GM19239 (cell line): ENCODE measurements around the gene SPATA13.
"Not testable (repeated sequence)": the region's sequence is repeated elsewhere in the genome, so short reads cannot be mapped to it uniquely, and the experiment has no call there.

Experiments
- DNase-seq: peaks from one replicate; pipeline ENCODE4 v3.0.0; 2011; ENCODE audit warnings: low spot score; ENCODE audit not compliant: insufficient read length
- FAIRE-seq: peaks from 2 replicates; lab custom pipeline; 2011; peaks lifted over from hg19 to GRCh38; lab: Jason Lieb, UNC

The SPATA13 gene

DNA sequence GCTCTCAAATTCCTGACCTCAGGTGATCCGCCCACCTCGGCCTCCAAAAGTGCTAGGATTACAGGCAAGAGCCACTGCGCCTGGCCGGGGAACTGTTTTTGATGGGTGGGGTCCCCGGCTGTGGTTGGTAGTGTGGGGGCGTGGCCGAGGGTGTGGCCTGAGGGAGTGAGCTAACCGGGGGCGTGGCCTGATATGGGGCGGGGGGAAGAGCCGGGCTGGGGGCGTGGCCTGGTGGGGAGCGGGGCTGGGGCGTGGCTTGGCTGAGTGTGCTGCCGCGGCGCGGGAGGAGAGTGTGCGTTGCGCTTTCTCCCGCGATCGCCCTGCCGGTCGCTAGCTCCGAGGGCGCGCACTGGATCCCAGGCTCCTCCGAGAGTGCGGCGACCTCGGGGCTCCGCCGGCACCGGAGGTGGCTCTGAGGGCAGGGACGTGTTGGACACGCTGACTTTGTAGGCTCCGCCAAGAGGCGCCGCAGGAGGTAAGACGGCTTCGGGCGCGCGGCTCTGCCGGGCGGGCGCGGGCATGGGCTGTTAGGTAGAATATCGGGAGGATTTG lies at the start of gene SPATA13:
Gene SPATA13, plus strand, starts transcription at position 263 of the 552 bp plus-strand sequence. CDS start 62,210 bp downstream, outside the sequence.
- peak; percentile 97 for DNase-seq
- peak; percentile 90 for FAIRE-seq

DNA sequence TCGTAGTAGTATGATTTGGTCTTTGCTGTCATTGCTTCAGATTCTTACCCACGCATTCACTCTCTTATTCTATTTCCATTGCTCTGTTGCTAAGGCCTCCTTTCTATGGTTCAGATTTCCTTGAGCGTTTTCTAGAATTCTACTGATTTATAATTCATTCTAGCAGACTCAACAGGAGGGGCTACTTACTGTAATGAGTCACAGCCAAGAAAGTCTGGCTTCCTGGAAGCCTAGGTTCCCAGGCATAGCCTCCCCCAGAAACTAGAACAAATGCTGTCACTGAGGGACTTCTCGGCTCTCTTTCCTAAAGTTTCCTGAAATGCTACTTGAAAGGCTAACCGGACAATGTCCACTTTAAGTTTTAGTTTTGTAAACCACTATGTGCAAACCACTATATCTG lies 47.7 kb upstream of the SPATA13 start:
- DNase-seq, result no peak
- no peak for FAIRE-seq

DNA sequence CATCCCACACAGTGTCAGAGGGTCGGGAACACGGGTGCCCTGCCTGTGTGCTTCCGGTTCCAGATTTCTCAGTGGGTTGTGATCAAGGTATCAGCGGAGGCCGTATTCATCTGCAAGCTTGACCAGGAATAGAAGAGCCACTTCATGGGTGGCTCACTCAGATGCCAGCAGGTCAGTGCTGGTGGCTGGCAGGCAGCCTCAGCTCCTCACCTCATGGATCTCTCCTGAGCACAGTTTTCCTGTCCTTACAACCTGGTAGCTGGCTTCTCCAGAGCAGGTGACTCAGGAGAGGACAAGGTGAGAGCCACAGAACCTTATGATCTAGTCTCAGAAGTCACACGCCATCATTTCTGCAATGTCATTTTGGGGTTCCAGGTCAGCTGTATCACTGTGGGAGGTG lies 44.8 kb upstream of the SPATA13 start:
- no peak for DNase-seq
- FAIRE-seq, result no peak

DNA sequence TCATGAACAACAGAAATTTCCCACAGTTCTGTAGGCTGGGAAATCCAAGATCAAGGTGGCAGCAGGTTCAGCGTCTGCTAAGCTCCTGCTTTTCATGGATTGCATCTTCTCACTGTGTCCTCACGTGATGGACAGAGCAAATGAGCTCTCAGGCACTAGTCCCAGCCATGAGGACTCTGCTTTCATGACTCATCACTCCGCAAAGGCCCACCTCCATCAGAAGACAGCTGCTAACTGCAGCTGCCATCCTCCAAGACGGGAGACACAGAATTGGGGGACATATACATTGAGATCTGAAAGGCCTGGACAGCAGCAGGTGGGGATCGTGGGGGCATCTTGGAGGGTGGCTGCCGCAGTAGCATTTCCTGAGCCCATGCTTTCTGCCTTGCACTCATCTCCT lies 44.4 kb upstream of the SPATA13 start:
- FAIRE-seq, result no peak

DNA sequence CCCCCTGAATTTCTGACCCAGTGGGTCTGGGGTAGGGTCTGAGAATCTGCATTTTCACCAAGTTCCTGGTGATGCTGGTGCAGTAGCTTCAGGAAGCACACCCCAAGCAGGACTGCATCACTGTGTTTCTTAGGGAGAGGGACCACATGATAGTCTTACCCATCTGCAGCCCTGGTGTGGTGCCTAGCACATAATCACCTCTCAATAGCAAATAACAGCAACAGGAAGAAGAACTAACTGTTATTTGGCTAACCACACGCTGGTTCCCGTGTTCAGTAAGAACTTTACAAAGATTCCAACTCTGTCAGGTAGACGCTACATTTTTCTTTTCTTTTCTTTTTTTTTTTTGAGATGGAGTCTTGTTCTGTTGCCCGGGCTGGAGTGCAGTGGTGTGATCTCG lies 41.9 kb upstream of the SPATA13 start:
- FAIRE-seq (no peak), DNase-seq (no peak)

More for the DNA sequence above, 44.4 kb upstream of the SPATA13 start:
- no peak for DNase-seq

DNA sequence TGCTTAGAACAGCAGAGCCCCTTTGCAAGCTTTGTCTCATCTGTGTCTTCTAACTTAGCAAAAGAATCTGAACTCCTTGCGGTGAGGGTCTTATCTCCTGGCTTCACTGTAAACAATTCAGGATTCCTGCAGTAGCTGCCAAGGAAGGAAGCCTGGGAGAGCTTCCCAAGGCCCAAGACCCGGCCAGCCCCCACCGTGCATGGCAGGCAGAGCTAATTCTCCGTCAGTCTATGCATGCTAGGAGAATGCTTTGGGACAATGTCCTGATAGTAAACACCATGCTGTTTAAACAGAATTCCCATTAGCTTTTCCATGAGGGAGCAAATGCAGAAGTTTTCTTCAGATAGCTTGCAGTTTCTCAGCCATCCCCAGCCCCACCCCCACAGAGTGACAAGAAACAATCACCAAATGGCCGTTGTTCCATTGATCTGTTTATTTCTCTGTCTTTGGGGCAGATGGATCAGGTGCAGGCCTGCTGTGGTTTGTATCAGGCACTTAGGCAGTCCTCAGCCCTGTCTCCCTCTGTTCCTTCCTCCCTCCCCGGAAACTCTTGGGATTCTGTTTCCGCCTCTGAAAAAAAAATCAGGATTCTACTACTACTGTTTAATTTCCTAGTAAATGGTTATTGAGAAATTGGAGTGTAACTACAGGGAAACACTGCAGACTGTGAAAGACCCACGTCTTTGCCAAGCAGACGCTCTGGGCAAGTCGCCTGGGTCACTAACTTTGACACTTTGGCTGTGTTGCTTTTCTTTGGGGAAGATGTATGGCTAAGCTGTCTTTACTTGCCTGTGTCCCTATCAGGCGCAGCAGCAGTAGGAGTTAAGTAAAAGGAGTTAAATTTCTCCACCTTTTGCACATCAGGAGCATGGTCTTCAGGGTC lies 40.7 kb upstream of the SPATA13 start:
- DNase-seq, result no peak
- no peak for FAIRE-seq

DNA sequence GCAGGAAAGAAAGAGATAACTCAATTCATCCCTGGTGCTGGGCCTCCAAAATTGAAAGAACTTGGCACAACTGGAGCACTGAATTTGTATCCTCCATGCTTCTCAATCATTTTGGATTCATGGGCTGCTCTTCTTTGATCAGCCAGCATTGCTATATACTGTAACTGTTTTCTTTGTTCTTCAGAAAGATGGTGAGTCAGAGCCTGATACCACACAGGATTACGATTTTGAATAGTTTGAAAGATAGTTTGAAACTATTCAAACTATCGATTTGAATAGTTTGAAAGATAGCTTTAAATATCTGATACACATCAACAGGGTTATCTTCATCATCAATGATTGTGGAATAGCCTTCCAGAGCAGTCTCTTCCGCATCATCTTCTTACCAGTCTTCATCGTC lies 38.5 kb upstream of the SPATA13 start:
- not testable (repeated sequence) for DNase-seq, FAIRE-seq

DNA sequence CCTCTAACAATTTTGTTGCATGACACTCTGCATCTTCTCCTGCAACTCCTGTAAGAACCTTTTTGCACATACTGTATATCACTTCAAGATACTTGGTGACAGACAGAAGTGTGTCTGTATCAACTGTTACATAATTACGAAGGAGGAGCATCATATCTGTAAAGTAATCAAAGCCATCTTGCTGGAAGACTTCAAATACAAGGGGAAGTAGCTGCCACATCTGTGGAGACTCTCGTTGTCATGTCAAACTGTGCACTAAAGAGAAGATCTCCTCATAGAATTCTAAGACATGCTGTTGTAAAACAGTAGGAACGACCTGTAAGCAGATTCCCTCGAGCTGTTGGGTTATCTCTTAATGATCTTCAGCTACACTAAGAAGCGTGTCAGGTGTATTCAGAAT lies 38.0 kb upstream of the SPATA13 start:
- no peak for DNase-seq
- FAIRE-seq, result no peak

DNA sequence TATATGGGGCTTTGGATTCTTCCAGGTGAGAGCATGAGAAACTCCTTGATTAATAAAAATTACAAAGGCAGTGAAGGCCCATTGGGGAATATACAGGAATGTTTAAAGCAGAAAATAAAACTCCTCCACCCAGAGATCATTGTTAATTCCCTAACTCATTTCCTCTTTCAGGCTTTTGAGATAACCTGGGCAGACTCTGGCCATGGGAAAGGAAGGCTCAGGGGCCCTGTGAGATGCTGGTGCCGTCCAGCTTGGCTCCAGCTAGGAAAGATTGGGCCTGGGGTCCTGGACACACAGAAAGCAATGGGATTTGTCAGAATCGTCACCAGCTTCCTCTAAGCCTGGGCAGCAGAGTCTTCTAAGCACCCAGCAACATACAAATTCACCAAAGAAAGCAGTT lies 36.8 kb upstream of the SPATA13 start:
- FAIRE-seq (no peak), DNase-seq (no peak)

DNA sequence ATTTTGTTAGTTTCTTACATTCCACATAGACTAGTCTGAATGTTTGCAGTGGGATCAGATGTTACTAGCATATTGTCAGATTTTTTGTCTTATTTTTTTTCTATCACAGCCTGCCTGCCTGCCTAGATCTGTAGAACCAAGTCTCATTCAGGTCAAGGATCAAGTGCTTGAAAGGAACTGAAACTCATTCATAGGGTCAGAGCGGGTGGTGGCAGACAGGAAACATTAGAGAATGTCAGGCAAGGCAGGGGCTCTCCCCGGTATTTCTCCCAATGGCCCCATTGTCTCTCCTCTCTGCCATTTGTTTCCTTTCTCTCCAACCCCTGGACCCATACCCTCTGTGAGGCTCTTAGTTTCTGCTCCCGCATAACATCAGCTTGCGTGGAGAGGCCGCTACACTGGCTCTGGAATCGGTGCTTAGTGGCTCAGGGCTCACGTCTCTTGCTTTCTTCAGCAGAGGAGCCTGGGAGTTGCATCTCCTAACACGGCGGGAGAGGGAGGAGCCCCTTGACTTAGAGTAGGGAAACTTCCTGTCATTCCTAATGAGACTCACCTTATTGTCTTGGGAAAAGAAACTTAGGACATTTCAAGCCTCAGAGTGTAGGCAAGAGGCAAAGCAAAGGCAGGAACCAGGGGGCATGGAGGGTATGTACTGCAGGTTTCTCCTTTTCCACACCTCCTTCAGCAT lies 35.6 kb upstream of the SPATA13 start:
- DNase-seq (peak; percentile 55), FAIRE-seq (peak; percentile 99)

DNA sequence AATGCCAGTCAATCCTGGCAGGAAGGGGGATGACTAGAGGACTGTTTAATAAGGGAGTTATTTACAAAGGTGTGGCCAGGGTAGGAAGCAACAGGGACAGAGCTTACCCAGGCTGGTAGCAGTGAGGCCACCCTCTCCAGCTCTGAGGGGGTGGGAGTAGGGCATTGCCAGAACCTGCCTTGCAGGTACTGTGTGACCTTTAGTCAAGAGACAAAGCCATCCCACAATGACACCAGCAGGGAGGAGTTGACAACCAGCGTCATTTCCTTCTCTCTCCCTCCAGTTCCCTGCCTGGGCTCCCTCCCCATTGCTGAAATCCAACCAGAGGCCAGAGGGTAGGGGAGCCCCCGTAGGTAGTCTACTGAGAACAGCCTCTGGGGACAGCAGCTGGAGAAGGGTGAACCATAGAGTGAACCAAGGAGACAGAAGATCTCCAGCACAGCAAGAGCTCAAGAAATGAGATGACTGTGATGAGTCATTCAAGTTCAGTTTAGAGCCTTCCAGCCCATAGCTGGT lies 33.3 kb upstream of the SPATA13 start:
- no peak for DNase-seq
- peak; percentile 88 for FAIRE-seq

DNA sequence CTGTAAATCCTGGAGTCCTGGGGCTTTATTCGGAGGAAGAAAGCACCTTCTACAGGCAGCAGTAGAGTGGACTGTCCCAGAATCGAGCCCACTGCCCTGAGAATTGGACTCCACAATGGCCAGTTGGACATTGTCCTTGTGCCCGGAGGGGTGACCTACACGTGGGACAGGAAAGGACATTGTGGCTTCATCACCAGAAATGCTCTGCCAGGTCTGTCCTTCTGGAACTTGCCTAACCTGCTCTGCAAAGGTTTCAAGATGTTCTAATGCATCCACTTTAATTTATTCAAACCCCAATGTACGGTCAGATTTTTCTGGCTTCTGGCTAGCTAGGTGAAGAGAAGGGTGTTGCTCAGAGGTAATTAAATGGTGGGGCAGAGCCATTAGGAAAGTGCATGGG lies 32.4 kb upstream of the SPATA13 start:
- DNase-seq (no peak), FAIRE-seq (no peak)

DNA sequence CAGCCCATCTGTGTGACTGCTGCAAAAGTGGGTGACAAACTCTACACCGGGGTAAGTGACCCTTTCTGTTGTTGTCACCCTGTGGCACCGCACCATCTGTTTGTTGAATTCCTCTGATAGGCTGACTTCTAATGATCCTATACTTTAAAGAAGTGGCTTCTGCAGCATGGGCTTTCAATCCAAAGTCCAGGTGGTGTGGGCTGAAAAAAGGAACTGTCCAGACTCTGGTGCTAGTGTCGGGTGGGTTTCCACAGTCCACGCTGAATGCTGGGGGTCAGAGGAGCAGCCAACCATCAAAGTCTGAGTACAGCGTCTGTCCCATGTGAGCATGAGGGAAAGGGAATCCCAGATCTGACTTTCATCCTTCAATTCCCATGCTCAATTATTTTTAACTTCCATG lies 31.6 kb upstream of the SPATA13 start:
- DNase-seq (no peak), FAIRE-seq (no peak)

DNA sequence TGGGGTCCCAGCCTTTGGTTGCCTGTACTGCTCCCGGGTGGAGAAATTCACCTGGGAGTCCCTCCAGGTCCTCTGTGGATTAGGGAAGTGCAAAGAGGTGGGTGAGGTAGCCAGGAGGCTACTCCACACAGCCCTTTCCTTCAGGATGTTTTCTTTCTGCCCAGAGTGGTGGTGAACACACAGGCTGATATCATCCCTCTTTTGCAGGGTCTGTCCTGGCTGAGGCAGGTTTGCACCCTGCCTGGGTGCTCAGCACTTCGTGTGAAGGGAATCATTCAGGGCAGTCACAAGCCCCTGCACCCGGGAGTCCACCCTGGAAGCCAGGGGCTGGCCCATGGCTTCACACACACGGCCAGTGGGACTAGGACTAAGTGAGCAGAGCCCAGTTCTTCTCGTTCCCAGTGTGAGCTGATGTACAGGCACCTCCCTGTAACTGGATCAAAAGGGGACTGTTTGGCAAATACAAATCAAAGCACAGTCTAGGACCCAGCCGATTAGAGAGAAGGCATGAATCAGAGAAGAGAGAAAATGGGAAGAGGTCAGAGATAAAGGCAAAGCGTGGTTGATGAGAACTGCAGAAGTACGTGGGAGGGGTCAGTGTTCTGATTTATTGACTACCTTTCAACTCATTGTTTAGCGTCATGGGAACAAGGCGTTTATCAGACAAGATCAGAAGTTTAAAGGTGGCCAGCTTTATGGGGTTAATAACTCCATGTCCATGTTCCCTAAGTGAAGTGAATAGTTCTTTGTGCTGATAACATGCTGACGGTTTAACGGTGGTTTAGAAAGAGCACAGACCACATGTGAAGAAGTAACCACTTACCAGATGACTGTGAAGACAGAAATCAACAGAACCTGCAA lies 30.4 kb upstream of the SPATA13 start:
- no peak for FAIRE-seq
- no peak for DNase-seq

DNA sequence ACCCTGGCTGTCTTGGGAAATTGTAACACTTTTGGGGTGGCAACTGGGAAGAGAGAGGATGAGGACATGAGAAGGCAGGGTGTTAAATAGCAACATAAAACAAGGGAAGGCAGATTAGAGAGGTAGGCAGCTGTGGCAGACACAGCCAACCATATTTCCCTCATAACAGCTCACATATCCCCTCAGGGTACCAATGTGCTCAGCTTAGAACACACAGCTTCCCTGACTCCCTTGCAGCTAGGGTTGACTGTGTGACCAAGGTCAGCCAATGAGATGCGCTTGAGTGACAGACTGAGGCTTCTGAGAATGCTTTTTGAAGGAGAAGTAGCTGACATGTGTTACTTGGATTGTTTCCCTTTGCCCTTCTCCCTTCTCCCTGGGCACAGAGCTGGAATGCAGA lies 28.8 kb upstream of the SPATA13 start:
- DNase-seq (no peak), FAIRE-seq (no peak)

DNA sequence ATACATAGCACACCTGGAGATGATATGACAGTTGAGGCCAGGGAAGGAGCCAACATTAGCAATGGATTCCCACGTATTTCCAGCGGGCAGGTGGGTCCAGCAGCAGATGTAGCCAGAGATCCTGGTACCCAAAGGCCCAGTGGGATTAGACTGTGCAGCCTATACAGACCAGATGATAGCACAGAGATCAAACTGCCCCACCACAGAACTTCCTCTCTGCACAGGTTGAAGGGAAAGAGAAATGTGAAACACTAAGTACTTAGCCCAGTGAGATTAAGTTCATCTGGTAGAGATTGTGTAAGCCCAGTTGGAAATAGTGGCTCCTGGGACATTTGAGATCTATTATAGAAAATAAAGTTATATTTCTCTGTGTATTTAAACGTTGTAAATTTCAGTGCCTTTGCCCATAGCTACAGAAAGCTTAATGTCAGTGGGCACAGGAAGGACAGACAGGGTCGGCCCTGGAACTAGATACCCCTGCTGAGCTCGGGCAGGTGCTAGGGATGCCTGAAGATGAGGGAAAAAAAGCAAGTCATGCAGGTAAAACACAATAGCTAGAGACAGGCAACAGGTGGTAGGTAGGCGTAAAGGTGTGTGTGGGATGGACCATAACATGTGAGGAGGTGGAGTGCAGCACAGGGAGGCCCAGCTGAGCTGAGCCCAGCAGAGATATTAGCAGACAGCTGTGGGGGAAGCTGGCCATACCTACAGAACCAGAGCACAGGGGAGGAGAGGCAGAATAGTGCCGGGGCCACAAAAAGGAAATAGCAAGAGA lies 27.3 kb upstream of the SPATA13 start:
- no peak for FAIRE-seq
- no peak for DNase-seq

DNA sequence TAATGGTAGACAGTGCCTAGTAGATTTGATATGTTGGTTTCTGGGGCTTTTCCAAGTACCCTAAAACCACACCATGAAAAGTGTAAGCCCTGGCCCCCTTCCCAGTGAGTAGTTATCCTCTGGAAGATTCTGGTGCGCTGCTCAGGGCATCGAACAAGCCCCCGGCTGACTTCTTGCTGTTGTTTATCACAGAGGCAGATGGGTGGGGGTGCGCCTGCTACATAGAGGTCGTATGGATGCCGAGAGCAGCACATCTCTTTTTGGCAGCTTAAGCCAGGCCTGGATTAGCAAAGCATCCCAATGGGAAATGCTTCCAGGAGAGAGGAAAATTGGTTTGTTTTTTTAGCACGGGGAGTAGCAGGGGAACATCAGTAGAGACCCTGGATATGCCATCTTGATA lies 26.3 kb upstream of the SPATA13 start:
- no peak for FAIRE-seq
- no peak for DNase-seq

DNA sequence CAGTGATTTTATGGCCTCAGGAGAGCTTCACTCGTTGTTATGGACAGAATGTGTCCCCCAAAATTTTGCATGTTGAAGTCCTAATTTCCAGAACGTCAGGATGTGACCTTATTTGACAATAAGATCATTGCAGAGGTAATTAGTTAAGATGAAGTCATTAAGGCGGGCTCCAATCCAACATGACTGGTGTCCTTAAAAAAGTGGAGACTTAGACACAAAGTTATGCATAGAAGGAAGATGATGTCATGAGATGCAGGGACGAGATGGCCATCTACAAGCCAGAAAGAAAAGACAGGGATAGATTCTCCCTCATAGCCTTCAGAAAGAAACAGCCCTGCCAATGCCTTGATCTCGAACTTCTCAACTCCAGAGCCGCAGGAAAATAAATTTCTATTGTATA lies 25.8 kb upstream of the SPATA13 start:
- DNase-seq, result no peak
- FAIRE-seq, result no peak

DNA sequence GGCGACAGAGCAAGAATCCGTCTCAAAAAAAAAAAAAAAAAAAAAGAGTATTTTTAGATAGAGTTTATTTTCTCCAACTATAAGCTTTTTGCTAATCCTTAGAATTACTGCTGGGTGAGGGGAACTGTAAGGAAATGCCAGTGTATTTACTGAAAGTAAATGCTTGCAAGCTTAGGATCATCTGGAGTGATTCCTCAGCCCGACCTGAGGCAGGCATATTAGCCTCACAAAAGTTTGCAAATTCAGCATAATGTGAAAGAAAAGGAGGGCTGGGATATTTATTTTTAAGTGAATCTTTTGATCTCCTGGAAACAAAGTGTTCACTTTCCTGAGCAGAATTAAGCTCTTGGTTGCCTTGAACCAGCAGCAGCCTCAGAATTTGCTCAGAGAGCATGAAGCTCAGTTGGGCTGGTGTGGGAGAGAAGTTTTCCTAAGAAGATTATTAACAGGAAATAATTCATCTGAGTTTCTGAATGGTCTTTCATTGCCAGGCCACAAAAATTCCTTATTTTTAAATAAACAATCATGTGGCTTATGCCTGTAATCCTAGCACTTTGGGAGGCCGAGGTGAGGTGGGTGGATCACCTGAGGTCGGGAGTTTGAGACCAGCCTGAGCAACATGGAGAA lies 24.7 kb upstream of the SPATA13 start:
- no peak for DNase-seq
- FAIRE-seq, result no peak
